G401.6 (cell line): ENCODE measurements around the gene AMPH.
"Not testable (repeated sequence)": the region's sequence is repeated elsewhere in the genome, so short reads cannot be mapped to it uniquely, and the experiment has no call there.

ENCODE experiments used
- FAIRE-seq: peaks from 2 replicates; lab custom pipeline; 2012; peaks lifted over from hg19 to GRCh38; lab: Jason Lieb, UNC

The AMPH gene

DNA sequence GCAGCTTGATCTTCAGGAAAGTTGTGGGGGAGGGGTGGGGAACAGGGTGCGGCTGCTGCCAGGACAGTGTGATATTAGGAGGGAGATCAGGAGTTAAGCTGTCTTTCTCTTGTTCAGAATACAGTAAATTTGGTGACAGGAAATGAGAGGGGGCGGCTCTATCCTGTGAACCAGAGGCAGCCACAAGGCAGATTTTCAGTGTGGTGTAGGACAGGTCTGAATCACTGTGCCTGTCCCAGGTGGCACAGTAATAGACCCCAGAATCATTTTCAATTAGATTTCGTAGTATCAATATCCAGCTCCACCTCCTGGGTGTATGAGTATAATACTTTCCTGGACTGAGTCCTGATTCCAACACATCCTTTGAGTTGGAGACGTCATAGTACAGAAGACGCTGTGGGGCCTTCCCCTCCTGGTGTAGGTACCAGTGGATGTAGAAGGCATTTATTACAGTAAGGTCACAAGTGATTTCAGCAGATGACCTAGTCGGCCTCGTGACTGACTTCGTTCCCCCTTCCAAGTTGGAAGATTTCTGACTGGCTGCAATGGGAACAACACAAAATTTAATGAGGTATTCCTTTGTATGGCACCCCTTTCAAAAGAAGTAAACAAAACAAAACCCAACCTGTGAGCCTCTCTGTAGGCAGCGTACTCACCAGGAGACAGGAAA lies 281.9 kb downstream of the AMPH start:
- not testable (repeated sequence) for FAIRE-seq

DNA sequence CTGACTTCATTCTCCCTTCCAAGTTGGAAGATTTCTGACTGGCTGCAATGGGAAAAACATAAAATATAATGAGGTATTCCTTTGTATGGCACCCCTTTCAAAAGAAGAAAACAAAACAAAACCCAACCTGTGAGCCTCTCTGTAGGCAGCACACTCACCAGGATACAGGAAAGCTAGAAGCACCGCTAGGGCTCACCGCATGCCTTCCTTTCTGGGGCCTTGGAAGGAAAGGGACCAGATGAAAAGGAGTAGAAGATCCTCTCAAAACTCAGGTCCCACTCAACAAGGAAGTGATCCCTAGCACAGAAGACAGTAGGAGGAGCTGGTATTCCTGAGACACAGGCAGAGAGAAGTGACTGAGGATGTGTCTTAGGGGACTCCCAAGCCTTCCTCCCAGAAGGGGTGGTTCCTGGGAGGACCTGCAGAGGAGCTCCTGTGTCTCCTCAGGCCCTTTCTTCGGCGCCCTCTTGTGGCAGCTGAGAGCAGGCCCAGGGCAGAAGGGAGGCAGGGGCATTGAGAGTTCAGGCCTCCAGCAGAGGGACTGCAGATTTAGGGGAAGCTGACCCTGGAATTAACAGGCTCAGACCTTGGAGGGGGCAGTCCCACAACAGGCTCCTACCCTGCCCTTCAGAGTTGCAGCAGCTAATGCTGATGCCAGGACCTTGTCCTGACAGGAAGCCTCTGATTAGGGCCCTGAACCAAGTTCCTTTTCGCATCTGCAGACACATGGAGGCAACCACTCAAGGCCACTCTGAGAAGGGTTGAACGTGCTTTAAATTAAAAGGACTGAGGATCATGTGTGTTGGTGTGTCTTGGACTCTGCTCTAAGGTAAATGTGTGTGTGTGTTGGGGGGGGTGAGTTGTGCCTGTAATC lies 285.6 kb downstream of the AMPH start:
- FAIRE-seq, result not testable (repeated sequence)

DNA sequence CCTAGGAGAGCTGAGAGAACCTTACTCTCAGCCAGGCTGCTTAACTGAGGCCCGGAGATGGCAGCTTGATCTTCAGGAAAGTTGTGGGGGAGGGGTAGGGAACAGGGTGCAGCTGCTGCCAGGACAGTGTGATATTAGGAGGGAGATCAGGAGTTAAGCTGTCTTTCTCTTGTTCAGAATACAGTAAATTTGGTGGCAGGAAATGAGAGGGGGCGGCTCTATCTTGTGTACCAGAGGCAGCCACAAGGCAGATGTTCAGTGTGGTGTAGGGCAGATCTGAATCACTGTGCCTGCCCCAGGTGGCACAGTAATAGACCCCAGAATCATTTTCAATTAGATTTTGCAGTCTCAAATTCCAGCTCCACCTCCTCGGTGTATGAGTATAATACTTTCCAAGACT lies 286.4 kb downstream of the AMPH start:
- FAIRE-seq, result not testable (repeated sequence)

DNA sequence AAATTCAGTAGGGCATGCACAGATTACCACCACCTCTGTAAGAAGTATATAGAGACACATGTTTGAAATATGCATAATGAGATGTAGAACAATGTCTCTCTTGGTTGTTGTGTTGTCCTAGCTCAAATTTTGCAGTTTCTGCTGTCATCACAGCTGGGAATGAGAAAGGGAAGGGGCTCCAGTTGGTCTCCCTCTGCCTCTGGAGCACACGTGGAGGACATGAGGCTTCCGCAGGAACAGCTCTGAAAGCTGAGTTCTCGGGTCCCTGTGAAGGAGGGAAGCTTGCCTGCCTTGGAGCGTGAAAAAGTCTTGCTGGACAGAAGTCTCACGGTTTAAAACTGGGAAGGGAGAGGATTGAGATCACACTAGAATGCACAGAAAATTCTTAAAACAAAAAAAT lies 289.0 kb downstream of the AMPH start:
- FAIRE-seq, result not testable (repeated sequence)

DNA sequence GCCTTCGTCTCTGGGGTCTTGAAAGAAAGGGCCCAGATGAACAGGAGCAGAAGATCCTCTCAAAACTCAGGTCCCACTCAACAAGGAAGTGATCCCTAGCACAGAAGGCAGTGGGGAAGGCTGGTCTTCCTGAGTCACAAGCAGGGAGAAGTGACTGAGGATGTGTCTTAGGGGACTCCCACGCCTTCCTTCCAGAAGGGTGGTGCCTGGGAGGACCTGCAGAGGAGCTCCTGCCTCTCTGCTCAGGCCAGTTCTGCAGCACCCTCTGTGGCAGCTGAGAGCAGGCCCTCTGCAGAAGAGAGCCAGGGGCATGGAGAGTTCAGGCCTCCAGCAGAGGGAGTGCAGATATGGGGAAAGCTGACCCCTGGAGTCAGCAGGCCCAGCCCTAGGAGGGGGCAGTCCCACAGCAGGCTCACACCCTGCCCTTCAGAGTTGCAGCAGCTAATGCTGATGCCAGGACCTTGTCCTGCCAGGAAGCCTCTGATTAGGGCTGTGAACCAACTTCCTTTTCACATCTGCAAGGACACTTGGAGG lies 289.9 kb downstream of the AMPH start:
- FAIRE-seq, result not testable (repeated sequence)

DNA sequence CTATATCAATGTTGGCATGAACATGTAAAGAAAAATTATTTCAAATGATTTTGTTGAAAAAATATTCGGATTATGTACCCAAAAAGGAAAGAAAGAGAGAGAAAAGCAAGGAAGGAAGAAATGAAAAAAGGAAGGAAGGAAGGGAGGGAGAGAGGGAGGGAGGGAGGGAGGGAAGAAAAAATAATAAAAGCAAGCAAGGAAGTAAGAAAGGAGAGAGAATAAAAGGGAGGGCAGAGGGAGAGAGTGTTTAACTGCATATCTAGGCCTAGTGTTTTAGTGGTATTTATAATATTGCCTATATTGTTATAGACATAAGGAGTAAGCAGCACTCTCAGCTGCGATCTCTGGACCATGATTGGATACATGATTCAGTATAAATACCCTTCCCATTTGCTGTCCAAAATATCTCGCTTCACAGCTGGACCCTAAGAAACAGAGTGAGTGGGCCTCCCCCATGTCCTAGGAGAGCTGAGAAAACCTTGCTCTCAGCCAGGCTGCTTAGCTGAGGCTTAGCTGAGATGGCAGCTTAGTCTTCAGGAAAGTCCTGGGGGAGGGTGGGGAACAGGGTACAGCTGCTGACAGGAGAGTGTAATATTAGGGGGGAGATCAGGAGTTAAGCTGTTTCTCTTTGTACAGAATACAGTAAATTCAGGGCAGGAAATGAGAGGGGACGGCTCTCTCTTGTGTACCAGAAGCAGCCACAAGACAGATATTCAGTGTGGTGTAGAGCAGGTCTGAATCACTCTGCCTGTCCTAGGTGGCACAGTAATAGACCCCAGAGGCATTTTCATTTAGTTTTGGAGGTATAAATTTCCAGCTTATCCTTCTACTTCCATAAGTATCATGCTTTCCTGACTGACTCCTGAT lies 291.0 kb downstream of the AMPH start:
- no peak for FAIRE-seq

DNA sequence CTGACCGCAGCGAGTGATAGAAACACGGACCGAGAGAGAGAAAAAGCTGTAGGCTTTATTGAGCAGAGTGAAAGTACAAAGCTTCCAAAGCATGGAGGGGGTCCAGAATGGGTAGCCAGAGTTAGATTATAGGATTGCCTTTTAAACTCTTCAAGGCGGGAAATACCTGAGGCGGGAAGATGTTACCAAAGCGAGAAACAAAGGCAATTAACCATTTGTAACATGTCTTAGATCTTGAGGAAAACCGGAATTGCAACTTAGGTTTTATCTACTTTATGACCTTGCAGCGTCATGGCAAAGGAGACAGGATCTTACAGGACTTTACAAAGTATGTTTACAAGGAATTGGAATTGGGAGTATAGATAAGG lies 295.0 kb downstream of the AMPH start:
- FAIRE-seq, result not testable (repeated sequence)

DNA sequence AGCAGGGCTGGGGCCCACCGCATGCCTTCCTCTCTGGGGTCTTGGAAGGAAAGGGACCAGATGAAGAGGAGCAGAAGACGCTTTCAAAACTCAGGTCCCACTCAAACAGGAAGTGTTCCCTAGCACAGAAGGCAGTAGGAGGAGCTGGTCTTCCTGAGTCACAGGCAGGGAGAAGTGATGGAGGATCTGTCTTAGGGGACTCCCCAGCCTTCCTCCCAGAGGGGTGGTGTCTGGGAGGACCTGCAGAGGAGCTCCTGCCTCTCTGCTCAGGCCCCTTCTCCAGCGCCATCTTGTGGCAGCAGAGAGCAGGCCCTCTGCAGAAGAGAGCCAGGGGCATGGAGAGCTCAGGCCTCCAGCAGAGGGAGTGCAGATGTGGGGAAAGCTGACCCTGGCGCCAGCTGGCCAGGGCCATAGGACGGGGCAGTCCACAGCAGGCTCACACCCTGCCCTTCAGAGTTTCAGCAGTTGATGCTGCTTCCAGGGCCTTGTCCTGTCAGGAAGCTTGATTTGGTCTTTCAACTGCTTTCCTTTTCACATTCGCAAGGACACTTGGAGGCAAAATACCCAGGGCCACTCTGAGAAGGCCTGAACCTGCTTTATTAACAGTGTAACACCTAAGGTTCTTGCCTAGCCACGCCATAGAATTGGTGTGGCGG lies 295.6 kb downstream of the AMPH start:
- no peak for FAIRE-seq

DNA sequence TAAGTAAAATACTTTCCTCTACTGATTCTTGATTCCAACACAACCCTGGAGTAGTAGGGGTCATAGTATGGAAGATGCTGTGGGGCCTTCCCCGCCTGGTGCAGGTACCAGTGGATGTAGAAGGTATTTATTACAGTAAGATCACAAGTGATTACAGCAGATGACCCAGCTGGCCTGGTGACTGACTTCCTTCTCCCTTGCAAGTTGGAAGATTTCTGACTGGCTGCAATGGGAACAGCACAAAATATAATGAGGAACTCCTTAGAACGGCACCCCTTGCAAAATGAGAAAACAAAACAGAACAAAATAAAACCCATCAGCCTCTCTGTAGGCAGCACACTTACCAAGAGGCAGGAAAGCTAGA lies 296.1 kb downstream of the AMPH start:
- no peak for FAIRE-seq

DNA sequence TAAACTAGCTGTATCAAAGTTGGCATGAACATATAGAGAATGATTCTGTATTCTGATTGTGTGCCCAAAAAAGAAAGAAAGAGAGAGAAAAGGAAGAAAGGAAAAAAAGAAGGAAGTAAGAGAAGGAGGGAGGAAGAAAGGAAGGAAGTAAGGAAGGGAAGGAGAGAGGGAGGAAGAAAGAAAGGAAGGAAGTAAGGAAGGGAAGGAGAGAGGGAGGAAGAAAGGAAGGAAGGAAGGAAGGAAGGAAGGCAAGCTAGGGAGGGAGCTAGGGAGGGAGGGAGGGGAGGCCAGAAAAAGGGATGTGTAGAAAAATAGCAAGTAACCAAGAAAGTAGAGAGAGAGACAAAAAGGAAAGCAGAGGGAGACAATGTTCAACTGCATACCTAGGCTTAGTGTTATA lies 297.0 kb downstream of the AMPH start:
- no peak for FAIRE-seq
